Measurements from ENCODE around the gene ABCG2. TPM values are rescaled to one million over a fixed set of nuclear protein-coding genes. Genes with fewer than 3 reads are reported as not detected.
"Not testable (repeated sequence)": the region's sequence is repeated elsewhere in the genome, so short reads cannot be mapped to it uniquely, and the experiment has no call there.

Gene ABCG2
- total RNA-seq, 2 experiments from 2014 or later = 0.54 to 0.67 TPM

DNA sequence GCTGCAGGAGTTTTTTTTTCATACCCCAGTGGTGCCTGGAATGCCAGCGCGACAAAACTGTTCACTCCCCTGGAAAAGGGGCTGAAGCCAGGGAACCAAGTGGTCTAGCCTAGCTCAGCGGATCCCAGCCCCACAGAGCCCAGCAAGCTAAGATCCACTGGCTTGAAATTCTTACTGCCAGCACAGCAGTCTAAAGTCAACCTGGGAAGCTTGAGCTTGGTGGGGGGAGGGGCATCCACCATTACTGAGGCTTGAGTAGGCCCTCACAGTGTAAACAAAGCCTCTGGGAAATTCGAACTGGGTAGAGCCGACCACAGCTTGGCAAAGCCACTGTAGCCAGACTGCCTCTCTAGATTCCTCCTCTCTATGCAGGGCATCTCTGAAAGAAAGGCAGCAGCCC, 36.2 kb downstream of the ABCG2 start:
- peaks cover 20% of the 10 kb centered on the region for H3K9me3 Mint-ChIP-seq
- ATAC-seq (ENCODE audit: low read depth); POLR2A ChIA-PET; DNase-seq; H3K4me3 Mint-ChIP-seq; H3K27ac Mint-ChIP-seq; H3K36me3 Mint-ChIP-seq; H3K27me3 Mint-ChIP-seq; H3K4me1 Mint-ChIP-seq: not testable (repeated sequence)

DNA sequence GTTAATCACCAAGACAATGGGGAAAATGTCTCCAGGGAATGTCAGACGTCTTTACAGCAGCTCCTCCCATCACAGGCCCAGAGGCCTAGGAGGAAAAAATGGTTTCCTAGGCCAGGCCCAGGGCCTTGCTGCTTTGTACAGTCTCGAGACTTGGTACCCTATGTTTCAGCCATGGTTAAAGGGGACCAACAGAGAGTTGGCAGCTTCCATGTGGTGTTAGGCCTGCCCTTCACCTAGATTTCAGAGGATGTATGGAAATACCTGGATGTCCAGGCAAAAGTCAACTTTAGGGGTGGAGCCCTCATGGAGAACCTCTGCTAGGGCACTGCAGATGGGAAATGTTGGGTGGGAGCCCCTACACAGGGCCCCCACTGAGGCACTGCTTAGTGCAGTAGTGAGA, 38.5 kb downstream of the ABCG2 start:
- DNase-seq (no peak), ATAC-seq (ENCODE audit: low read depth) (no peak)
- Mint-ChIP-seq H3K27ac (no peak overlapping the region), H3K4me3 (no peak overlapping the region), H3K4me1 (no peaks in the 10 kb centered on the region), H3K36me3 (peaks cover 8% of the 10 kb centered on the region), H3K9me3 (peaks cover 18% of the 10 kb centered on the region), H3K27me3 (peaks cover 3% of the 10 kb centered on the region)
- POLR2A ChIA-PET = no interaction called here

GRCh38 chr4:88115587-88115986, 42.9 kb downstream of the ABCG2 start:
- ATAC-seq (ENCODE audit: low read depth) = no peak
- peaks cover 3% of the 10 kb centered on the region for H3K27me3 Mint-ChIP-seq
- POLR2A ChIA-PET = no interaction called here
- H3K27ac Mint-ChIP-seq = no peak overlapping the region
- DNase-seq = no peak
- H3K36me3 Mint-ChIP-seq = peaks cover 7% of the 10 kb centered on the region
- H3K9me3 Mint-ChIP-seq = peaks cover 9% of the 10 kb centered on the region
- no peaks in the 10 kb centered on the region for H3K4me1 Mint-ChIP-seq
- no peak overlapping the region for H3K4me3 Mint-ChIP-seq

- H3K4me1 Mint-ChIP-seq = no peaks in the 10 kb centered on the region
- DNase-seq (no peak), ATAC-seq (ENCODE audit: low read depth) (no peak)
- H3K27ac Mint-ChIP-seq = no peak overlapping the region
- peaks cover 3% of the 10 kb centered on the region for H3K27me3 Mint-ChIP-seq
- H3K4me3 Mint-ChIP-seq = no peak overlapping the region
- POLR2A ChIA-PET = no interaction called here
- no peaks in the 10 kb centered on the region for H3K36me3 Mint-ChIP-seq
- no peaks in the 10 kb centered on the region for H3K9me3 Mint-ChIP-seq
Observed at GRCh38 chr4:88112856-88113255, 45.6 kb downstream of the ABCG2 start.

DNA sequence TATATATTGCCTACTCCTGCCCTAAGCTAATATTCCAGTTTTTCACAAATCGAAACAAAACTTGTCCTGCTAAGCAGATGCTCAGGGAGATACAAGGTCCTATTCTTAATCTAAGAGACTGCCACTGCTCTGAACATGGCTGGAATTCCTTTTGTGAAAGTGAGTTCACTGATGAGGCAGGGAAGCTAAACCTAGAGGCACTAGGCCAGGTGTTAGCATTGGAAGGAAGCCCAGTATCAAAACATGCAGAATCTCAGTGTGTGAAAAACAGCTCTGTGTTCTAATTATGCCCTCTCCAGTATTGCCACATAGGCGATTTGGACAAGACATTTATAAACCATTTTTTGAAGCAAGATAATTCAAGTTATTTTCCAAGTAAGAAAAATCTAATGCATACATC, 47.6 kb downstream of the ABCG2 start:
- POLR2A ChIA-PET = no interaction called here
- Mint-ChIP-seq H3K4me1 (no peaks in the 10 kb centered on the region), H3K27ac (no peak overlapping the region), H3K27me3 (peaks cover 3% of the 10 kb centered on the region), H3K4me3 (no peak overlapping the region), H3K9me3 (no peaks in the 10 kb centered on the region), H3K36me3 (no peaks in the 10 kb centered on the region)
- no peak for DNase-seq
- ATAC-seq (ENCODE audit: low read depth) = no peak

DNA sequence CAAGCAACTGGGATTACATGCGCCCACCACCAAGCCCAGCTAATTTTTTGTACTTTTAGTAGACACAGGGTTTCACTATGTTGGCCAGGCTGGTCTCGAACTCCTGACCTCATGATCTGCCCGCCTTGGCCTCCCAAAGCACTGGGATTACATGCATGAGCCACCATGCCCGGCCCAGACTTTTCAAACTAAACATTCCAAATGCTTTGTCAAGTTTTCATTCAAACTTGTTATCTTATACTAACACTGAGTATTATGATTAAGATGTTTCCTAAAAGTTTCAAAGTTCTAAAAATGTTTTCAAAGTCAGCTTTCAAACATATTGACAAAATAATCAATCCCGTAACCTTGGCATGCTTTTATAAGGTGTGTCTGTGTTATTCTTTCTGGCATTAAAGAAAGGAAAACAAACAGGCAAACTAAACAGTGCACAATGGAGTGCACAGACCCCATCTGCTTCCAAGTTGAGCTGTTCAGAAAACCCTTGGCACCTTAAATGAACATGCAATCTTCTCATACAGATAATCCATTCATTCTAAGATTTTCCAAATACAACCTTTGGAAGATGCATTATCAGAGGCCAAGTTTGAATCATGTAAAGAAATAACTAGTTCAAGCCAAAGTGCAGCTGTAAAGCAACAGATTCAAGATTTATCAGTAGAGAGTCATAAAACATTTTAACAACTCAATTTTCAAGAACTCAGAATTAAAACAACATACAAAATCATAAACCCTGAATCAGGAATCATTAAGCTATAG, 49.1 kb downstream of the ABCG2 start:
- no peaks in the 10 kb centered on the region for H3K36me3 Mint-ChIP-seq
- H3K4me1 Mint-ChIP-seq = no peaks in the 10 kb centered on the region
- no peak for DNase-seq
- ATAC-seq (ENCODE audit: low read depth) = no peak
- H3K9me3 Mint-ChIP-seq = no peaks in the 10 kb centered on the region
- no peak overlapping the region for H3K27ac Mint-ChIP-seq
- peaks cover 3% of the 10 kb centered on the region for H3K27me3 Mint-ChIP-seq
- H3K4me3 Mint-ChIP-seq = no peak overlapping the region
- POLR2A ChIA-PET = no interaction called here

DNA sequence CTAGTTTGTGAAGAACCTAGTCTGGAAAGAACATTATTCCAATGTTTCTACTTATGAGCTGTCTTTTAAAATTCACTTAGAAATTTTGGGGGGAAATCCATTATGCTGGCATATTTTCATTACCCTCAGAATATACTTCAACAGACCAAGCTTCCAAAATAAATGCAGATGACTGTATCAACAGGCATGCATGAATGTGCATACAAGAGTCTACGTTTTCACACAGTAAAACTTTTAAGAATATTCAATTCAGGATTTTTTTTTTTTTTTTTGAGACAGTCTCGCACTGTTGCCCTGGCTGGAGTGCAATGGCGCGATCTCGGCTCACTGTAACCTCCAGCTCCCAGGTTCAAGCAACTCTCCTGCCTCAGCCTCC, 49.7 kb downstream of the ABCG2 start:
- POLR2A ChIA-PET = no interaction called here
- no peak overlapping the region for H3K4me3 Mint-ChIP-seq
- peaks cover 3% of the 10 kb centered on the region for H3K27me3 Mint-ChIP-seq
- H3K36me3 Mint-ChIP-seq = no peaks in the 10 kb centered on the region
- H3K9me3 Mint-ChIP-seq = no peaks in the 10 kb centered on the region
- no peak overlapping the region for H3K27ac Mint-ChIP-seq
- DNase-seq (no peak), ATAC-seq (ENCODE audit: low read depth) (no peak)
- no peaks in the 10 kb centered on the region for H3K4me1 Mint-ChIP-seq

- H3K4me3 Mint-ChIP-seq; H3K4me1 Mint-ChIP-seq; H3K27me3 Mint-ChIP-seq; POLR2A ChIA-PET; H3K9me3 Mint-ChIP-seq; H3K27ac Mint-ChIP-seq; ATAC-seq (ENCODE audit: low read depth); H3K36me3 Mint-ChIP-seq; DNase-seq: not testable (repeated sequence)
Observed at GRCh38 chr4:88108108-88108465, 50.4 kb downstream of the ABCG2 start.

- no peak for ATAC-seq (ENCODE audit: low read depth)
- POLR2A ChIA-PET = no interaction called here
- no peaks in the 10 kb centered on the region for H3K36me3 Mint-ChIP-seq
- no peak overlapping the region for H3K27ac Mint-ChIP-seq
- H3K27me3 Mint-ChIP-seq = peaks cover 3% of the 10 kb centered on the region
- DNase-seq = no peak
- H3K4me1 Mint-ChIP-seq = no peaks in the 10 kb centered on the region
- no peaks in the 10 kb centered on the region for H3K9me3 Mint-ChIP-seq
- no peak overlapping the region for H3K4me3 Mint-ChIP-seq
Observed at GRCh38 chr4:88107406-88108107, 50.9 kb downstream of the ABCG2 start.

DNA sequence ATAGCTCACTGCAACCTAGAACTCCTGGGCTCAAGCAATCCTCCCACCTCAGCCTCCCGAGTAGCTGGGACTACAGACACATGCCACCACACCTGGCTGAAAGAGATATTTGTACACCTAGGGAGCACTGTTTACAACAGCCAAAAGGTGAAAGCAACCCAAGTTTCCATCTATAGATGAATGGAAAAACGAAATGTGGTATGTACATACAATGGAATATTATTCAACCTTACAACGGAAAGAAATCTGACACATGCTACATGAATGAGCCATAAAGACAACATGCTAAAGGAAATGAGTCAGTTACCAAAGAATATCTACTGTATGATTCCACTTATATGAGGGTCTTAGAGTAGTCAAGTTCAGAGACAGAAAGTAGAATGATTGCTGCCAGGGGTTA, 52.2 kb downstream of the ABCG2 start:
- Mint-ChIP-seq H3K4me3 (no peak overlapping the region), H3K36me3 (no peaks in the 10 kb centered on the region), H3K4me1 (no peaks in the 10 kb centered on the region), H3K27me3 (peaks cover 3% of the 10 kb centered on the region), H3K27ac (no peak overlapping the region), H3K9me3 (no peaks in the 10 kb centered on the region)
- DNase-seq = no peak
- no peak for ATAC-seq (ENCODE audit: low read depth)
- POLR2A ChIA-PET = no interaction called here

- Mint-ChIP-seq H3K27me3 (peaks cover 3% of the 10 kb centered on the region), H3K4me1 (no peaks in the 10 kb centered on the region), H3K36me3 (no peaks in the 10 kb centered on the region), H3K27ac (no peak overlapping the region), H3K9me3 (no peaks in the 10 kb centered on the region), H3K4me3 (no peak overlapping the region)
- POLR2A ChIA-PET = no interaction called here
- DNase-seq = no peak
- ATAC-seq (ENCODE audit: low read depth) = no peak
Observed at GRCh38 chr4:88104902-88105610, 53.4 kb downstream of the ABCG2 start.

DNA sequence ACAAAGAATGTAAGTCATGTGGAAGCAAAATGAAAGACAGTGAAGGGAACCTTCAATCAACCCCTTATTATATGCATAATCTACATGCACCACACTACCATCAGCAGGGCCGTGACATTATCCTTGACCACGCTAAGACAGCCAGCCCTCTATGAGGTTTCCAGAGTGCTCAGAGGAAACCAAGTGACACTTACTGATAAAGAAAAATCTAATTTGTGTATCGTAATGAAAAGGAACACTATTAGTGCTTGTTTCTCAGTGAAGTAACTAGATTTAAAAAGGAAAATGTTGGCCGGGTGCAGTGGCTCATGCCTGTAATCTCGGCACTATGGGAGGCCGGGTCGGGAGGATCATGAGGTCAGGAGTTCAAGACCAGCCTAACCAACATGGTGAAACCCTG, 56.4 kb downstream of the ABCG2 start:
- no peaks in the 10 kb centered on the region for H3K36me3 Mint-ChIP-seq
- DNase-seq (no peak), ATAC-seq (ENCODE audit: low read depth) (no peak)
- H3K4me1 Mint-ChIP-seq = no peaks in the 10 kb centered on the region
- no peaks in the 10 kb centered on the region for H3K9me3 Mint-ChIP-seq
- H3K27ac Mint-ChIP-seq = no peak overlapping the region
- no peak overlapping the region for H3K4me3 Mint-ChIP-seq
- peaks cover 3% of the 10 kb centered on the region for H3K27me3 Mint-ChIP-seq
- POLR2A ChIA-PET = no interaction called here

DNA sequence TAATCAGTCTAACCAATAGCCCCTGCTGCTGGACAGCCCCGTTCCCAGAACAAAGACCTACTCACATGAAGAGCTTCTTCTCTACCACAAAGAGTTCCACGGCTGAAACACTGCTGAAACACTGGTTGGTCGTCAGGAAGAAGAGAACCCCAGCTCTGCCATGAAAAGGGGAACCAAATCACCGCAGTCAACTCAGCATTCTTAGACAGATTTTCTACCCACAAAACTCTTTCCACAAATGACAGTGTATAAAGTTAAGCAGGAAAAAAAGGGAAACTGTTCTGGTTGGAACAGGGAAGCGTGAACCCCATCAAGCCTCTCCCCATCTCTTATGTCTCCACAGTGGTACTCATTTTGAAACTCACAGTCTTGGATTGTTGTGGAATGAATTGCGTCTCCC, 57.3 kb downstream of the ABCG2 start:
- H3K4me3 Mint-ChIP-seq = no peak overlapping the region
- no peaks in the 10 kb centered on the region for H3K9me3 Mint-ChIP-seq
- H3K4me1 Mint-ChIP-seq = no peaks in the 10 kb centered on the region
- H3K27me3 Mint-ChIP-seq = peaks cover 6% of the 10 kb centered on the region
- no peak overlapping the region for H3K27ac Mint-ChIP-seq
- ATAC-seq (ENCODE audit: low read depth) (no peak), DNase-seq (no peak)
- H3K36me3 Mint-ChIP-seq = no peaks in the 10 kb centered on the region
- POLR2A ChIA-PET = no interaction called here

Measured in activated naive CD8-positive, alpha-beta T cell treated with anti-CD3 and anti-CD28 coated beads, Interleukin-2, amount 10 ng/mL, durations not matched to agents 7 days and 5 days (primary cell).